Keratinocyte (primary cell): ENCODE data around the gene FSIP2. TPM values are rescaled to one million over a fixed set of nuclear protein-coding genes. Genes with fewer than 3 reads are reported as not detected.

ENCODE experiments used
- DNase-seq: peaks from one replicate; pipeline ENCODE4 v3.0.0-alpha.2; 2011; ENCODE audit warnings: low read depth, missing footprints, low spot score
- FAIRE-seq: peaks from 2 replicates; lab custom pipeline; 2011; peaks lifted over from hg19 to GRCh38; lab: Jason Lieb, UNC
- H2AFZ ChIP-seq: 2 replicates; pipeline ENCODE4 v1.6.0; 2012; ENCODE audit warnings: low read length, control low read depth, inconsistent platforms; ENCODE audit not compliant: control insufficient read depth
- H3K27ac ChIP-seq: 2 replicates; pipeline ENCODE4 v1.5.1; 2011; ENCODE audit warnings: low read length; ENCODE audit not compliant: control insufficient read depth, insufficient read depth
- H3K27me3 ChIP-seq: 3 replicates; pipeline ENCODE4 v1.6.0; 2011; ENCODE audit warnings: low read length; ENCODE audit not compliant: control insufficient read depth, insufficient read depth; ENCODE audit errors: extremely low read depth
- H3K36me3 ChIP-seq, 2 experiments: 2 replicates in 1 of 2; 3 replicates in 1 of 2; pipeline ENCODE4 v1.5.1; 2011; ENCODE audit warnings: low read length in 2 of 2, mild to moderate bottlenecking in 1 of 2; ENCODE audit not compliant: control insufficient read depth in 2 of 2, insufficient read depth in 2 of 2; ENCODE audit errors: extremely low read depth in 1 of 2
- H3K4me1 ChIP-seq: 3 replicates; pipeline ENCODE4 v1.5.1; 2011; ENCODE audit warnings: low read length; ENCODE audit not compliant: control insufficient read depth, insufficient read depth; ENCODE audit errors: extremely low read depth
- H3K4me2 ChIP-seq: 3 replicates; pipeline ENCODE4 v1.6.0; 2011; ENCODE audit warnings: low read depth, low read length; ENCODE audit not compliant: control insufficient read depth, insufficient read depth; ENCODE audit errors: extremely low read depth
- H3K4me3 ChIP-seq, 3 experiments: fragments of 200-600 bp in 1 of 3; sonication (generic) in 1 of 3; 2 replicates in 2 of 3; 3 replicates in 1 of 3; pipeline ENCODE4 v1.5.1; 2011 to 2016; ENCODE audit warnings: low read length in 3 of 3, mild to moderate bottlenecking in 3 of 3, control low read depth in 2 of 3, inconsistent platforms in 1 of 3, low read depth in 1 of 3, mixed read lengths in 1 of 3, mixed run types in 1 of 3, moderate library complexity in 1 of 3; ENCODE audit not compliant: control insufficient read depth in 2 of 3, insufficient read depth in 2 of 3; ENCODE audit errors: extremely low read depth in 1 of 3
- H3K79me2 ChIP-seq: 2 replicates; pipeline ENCODE4 v1.6.0; 2012; ENCODE audit warnings: low read length; ENCODE audit not compliant: control insufficient read depth, insufficient read depth
- H3K9ac ChIP-seq: 3 replicates; pipeline ENCODE4 v1.6.0; 2011; ENCODE audit warnings: low read length; ENCODE audit not compliant: control insufficient read depth, insufficient read depth; ENCODE audit errors: extremely low read depth
- H3K9me1 ChIP-seq: 3 replicates; pipeline ENCODE4 v1.6.0; 2011; ENCODE audit warnings: low read length; ENCODE audit not compliant: control insufficient read depth, insufficient read depth; ENCODE audit errors: extremely low read depth
- H3K9me3 ChIP-seq: 2 replicates; pipeline ENCODE4 v1.5.1; 2012; ENCODE audit warnings: low read depth, low read length; ENCODE audit not compliant: control insufficient read depth
- H4K20me1 ChIP-seq: 3 replicates; pipeline ENCODE4 v1.6.0; 2011; ENCODE audit warnings: low read length; ENCODE audit not compliant: control insufficient read depth, insufficient read depth; ENCODE audit errors: extremely low read depth
- EZH2 ChIP-seq: IDR thresholded peaks from one replicate; pipeline ENCODE4 v1.6.1; 2012; ENCODE audit warnings: inconsistent platforms, mild to moderate bottlenecking, low read length, moderate library complexity
- dilution Hi-C: fragments of 300-500 bp; cut with MboI; formaldehyde crosslinking; loops from one replicate; pipeline ENCODE4 v1.7.0; 2020; ENCODE audit warnings: low sequenced_read_pairs; ENCODE audit not compliant: extremely low pct_ligation_motif_present
- polyA minus RNA-seq, 3 experiments: library from RNA; depleted of rRNA, polyadenylated mRNA; stranded (reverse); fragments of >200 nt; gene quantifications; 1 replicate in 1 of 3; 2 replicates in 1 of 3; 3 replicates in 1 of 3; pipeline ENCODE4 v1.2.3, GENCODE V29; 2011
- polyA plus RNA-seq, 5 experiments: library from polyadenylated mRNA; depleted of rRNA in 3 of 5; stranded (reverse) in 3 of 5; stranded (forward) in 1 of 5; unstranded in 1 of 5; fragments of >200 nt; gene quantifications; 1 replicate in 1 of 5; 2 replicates in 3 of 5; 3 replicates in 1 of 5; pipeline versions ENCODE4 v1.2.1 to v1.2.3, GENCODE V29; 2011 to 2012; ENCODE audit warnings: missing spikeins in 2 of 5, low read depth in 1 of 5, low replicate concordance in 1 of 5
- TF ChIP-seq, protein P1 (sequence below), 3 experiments: IDR thresholded peaks in 1 of 3; conservative IDR thresholded peaks in 1 of 3; optimal IDR thresholded peaks in 1 of 3; 2 replicates in 2 of 3; 3 replicates in 1 of 3; pipeline versions ENCODE3 to v1.5.1; 2011; ENCODE audit warnings: low read length in 3 of 3, mild to moderate bottlenecking in 3 of 3, moderate library complexity in 2 of 3, control low read depth in 1 of 3, inconsistent platforms in 1 of 3; ENCODE audit not compliant: insufficient read depth in 2 of 3; ENCODE audit errors: extremely low read depth in 1 of 3

The FSIP2 gene, protein sequence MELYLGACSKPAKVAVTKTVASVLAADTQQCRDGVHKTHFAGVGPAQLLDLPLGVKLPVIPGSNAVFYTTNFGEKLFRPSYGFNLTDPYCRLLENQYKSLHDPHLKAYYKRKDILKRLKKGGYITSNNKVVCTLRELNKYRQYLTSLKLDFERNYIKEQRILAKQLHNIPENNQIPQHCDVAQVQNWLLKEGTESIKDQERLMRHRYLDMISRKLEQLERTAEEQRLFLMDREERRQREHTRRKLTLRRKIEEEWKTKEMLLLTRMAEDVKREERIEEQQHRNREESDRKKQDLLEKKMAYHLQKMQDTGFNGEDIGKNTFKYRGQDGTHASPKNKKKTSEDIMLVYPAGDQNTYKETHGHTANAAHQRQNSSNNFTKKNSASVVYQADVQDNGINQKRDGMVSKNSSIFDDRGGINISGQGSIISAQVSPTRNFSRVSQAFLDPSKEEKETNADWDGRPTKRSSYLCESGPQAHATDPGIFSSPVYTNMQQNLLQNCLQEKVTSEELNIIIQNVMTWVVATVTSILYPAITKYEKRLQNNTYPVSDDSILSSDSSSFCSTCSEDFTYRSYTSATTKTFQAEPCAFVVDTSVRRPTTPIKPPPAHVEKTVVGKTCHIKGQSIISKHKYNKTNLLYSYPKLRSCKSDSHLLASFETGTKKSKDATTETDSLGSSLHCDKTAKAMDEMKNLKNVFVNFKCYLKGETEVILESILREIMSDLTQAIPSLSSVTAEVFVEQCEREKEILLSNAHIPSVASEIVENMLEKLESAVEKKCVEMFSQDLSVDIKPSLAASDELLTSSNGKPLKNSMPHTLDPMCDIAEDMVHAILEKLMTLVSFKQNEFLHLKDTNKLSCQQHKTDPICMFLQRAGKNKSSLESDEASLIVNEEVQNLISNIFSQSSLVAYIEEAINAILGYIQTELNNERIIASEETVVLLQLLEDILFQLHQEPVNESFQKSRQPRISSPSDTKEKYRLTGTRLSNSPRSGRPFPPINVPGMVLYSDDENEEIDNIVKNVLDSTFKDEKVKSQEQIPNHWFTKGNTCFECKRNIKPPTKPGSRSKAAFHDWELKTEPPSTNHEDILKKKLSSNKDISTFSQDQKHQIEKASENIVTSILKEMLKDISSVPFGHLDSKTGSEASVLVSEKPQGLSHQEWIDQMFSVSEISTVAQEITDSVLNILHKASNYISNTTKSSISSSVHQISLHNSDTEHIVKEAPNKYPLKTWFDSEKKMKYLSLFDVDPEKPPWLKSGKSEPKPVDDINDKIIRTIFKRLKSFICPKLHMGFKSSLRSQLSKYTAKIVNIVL (N-terminal part only)
- polyA plus RNA-seq (0.31 to 0.45 TPM (median 0.38 TPM) in 3 replicates), polyA minus RNA-seq (0.33 to 1.9 TPM in 2 of 3 replicates, not detected in the other)
- polyA plus RNA-seq (2011; ENCODE audit: low read depth): 0.31 TPM
- 0.16 and 0.64 TPM in 2 replicates for polyA plus RNA-seq (2011; cell fraction: cytosol; rRNA removed)
- polyA plus RNA-seq (2011; cell fraction: nucleus; rRNA removed): 1.6 and 2.1 TPM in 2 replicates
- 0.09 and 0.14 TPM in 2 replicates for polyA plus RNA-seq (2012; ENCODE audit: low replicate concordance)
- polyA minus RNA-seq (2011; cell fraction: cytosol; rRNA and poly(A)+ RNA removed): not detected
- polyA minus RNA-seq (2011; cell fraction: nucleus; rRNA and poly(A)+ RNA removed): 5.5 and 16.6 TPM in 2 replicates

DNA sequence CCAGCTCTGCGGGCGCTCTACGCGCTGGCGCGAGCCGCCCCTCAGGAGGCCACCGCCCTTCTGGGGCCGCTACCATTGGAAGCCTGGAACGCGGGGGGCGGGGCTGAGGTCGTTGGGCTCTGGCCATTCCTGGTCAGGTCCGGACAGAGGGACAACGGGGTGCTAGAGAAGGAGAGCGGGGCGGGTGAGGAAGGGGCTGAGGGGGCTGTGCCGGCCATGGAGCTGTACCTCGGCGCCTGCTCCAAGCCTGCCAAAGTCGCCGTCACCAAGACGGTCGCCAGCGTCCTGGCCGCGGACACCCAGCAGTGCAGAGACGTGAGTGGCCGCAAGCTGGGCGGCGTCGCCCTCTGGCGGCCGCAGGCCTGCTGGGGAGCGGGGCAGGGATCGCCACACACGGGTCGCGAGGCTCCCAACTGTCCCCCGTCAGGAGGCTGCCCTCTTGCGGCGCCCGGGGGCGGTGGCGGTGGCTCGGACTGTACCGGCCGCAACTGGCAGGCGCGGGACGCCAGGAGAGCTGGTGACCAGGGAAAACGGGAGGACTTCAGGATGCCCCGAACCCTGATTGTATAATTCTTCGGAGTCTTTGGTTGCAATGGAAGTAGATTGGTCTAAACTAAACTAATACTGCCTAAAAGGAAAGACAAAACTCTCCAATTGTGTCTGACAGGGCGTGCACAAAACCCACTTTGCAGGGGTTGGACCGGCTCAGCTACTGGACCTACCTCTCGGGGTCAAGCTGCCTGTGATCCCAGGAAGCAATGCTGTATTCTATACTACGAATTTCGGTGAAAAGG is at the start of gene FSIP2:
FSIP2 (plus strand) TSS at position 126 of the 794 bp plus-strand sequence; CDS start at position 217, 91 bp downstream.
- H3K9ac ChIP-seq: no peak within 1 kb of the TSS
- FAIRE-seq (no peak), DNase-seq (no peak)

More for the DNA sequence above, at the start of gene FSIP2:
- dilution Hi-C loops: no loop called here
- no peaks in the 10 kb centered on the region for H3K36me3 ChIP-seq
- no peak within 1 kb of the TSS for H3K27ac ChIP-seq
- no peaks in the 10 kb centered on the region for H3K9me1 ChIP-seq
- H3K4me2 ChIP-seq: peak within 1 kb of the TSS; percentile 35
- no peaks in the 10 kb centered on the region for H3K4me1 ChIP-seq
- H4K20me1 ChIP-seq: no peaks in the 10 kb centered on the region
- no peak for TF ChIP-seq EZH2
- TF ChIP-seq, protein P1, sequence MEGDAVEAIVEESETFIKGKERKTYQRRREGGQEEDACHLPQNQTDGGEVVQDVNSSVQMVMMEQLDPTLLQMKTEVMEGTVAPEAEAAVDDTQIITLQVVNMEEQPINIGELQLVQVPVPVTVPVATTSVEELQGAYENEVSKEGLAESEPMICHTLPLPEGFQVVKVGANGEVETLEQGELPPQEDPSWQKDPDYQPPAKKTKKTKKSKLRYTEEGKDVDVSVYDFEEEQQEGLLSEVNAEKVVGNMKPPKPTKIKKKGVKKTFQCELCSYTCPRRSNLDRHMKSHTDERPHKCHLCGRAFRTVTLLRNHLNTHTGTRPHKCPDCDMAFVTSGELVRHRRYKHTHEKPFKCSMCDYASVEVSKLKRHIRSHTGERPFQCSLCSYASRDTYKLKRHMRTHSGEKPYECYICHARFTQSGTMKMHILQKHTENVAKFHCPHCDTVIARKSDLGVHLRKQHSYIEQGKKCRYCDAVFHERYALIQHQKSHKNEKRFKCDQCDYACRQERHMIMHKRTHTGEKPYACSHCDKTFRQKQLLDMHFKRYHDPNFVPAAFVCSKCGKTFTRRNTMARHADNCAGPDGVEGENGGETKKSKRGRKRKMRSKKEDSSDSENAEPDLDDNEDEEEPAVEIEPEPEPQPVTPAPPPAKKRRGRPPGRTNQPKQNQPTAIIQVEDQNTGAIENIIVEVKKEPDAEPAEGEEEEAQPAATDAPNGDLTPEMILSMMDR (optimal IDR thresholded peaks at IDR 0.05 in 1 of 3, IDR thresholded peaks at IDR 0.05 in 1 of 3, conservative IDR thresholded peaks at IDR 0.05 in 1 of 3; ENCODE audit: extremely low read depth in 1 of 3, insufficient read depth in 2 of 3, low read length in 3 of 3): peak; percentile 72 to 95 (median 92)
- H3K79me2 ChIP-seq: no peaks in the 10 kb centered on the region
- H3K27me3 ChIP-seq: no peaks in the 10 kb centered on the region
- H3K9me3 ChIP-seq: no peaks in the 10 kb centered on the region
- H2AFZ ChIP-seq: peak within 1 kb of the TSS; percentile 77
- peak within 1 kb of the TSS; percentile 36 to 54 (median 43) for H3K4me3 ChIP-seq
